HG03520 (cell line): ENCODE data around the gene FAM163A.

ENCODE experiments used
- ATAC-seq: cut with Tn5 transposase; IDR thresholded peaks from one replicate; pipeline ENCODE4 v1.9.1; 2021; ENCODE audit warnings: mild to moderate bottlenecking, moderate library complexity; ENCODE audit not compliant: unreplicated experiment

The FAM163A gene

GRCh38 chr1:179748772-179749171 lies 5.7 kb downstream of the FAM163A start:
- ATAC-seq: no peak

DNA sequence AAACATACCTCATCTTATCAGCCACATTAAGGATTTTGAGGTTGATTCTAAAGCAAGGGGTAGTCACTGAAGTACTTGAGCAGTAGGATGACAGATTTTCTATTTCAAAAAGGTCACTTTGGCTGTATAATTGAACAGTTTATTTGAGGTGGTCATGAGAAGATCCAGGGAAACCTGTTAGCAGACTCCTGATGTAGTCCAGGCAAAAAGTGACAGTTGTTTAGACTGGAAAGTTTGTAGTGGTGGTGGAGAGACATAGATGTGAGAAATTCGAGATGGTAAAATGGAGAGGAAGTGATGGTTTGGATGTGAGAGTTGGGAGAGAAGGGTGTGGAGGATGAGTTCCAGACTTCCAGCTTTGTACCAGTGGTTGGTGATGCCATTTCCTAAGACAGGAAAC lies 7.5 kb downstream of the FAM163A start:
- ATAC-seq: no peak

DNA sequence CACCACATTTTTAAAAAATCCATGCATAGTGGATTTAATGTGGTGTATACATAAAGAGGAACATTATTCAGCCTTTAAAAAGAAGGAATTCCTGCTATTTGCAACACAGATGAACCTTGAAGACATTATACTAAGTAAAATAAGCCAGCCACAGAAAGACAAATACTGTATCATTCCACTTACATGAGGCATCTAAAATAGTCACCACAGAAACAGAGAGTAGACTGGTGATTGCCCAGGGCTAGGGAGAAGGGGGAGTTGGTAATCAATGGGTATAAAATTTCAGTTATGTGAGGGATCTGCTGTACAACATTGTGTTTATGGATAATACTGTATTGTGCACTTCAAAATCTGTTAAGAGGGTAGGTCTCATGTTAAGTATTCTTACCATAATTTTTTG lies 10.0 kb downstream of the FAM163A start:
- no peak for ATAC-seq

DNA sequence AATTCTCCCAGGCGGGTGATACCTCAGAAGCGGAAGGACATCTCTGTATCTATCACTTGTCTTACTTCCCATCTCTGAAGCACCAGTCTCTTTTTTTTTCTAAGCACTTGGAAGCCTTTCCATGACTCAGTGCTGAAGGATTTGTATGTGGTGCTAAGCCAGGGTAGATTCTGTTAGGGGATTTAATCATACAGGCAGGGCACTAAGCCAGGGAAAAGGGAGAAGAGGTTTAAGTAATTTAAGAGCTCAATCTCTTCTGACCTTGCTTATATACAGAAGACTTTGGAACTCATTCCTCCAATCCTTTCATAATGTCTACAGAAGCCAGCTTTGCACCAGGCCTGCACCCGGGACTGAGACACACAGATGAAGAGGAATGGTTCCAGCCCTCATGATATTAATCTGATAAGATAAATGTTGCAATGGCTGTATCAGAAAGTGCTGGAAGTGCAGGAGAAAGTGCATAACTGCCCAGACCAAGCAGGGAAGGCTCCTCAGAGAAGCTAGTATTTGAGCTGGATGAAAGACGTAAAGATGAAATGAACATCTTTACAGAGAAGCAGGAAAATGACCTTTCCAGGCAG lies 11.0 kb downstream of the FAM163A start:
- no peak for ATAC-seq

GRCh38 chr1:179757933-179758332 lies 14.8 kb downstream of the FAM163A start:
- ATAC-seq: no peak

GRCh38 chr1:179760521-179760920 lies 17.4 kb downstream of the FAM163A start:
- no peak for ATAC-seq

- ATAC-seq: no peak
These were observed 18.2 kb downstream of the FAM163A start for GRCh38 chr1:179761296-179761695.

- ATAC-seq: no peak
These were observed 19.0 kb downstream of the FAM163A start for GRCh38 chr1:179761846-179762640.

- no peak for ATAC-seq
These were observed 24.1 kb downstream of the FAM163A start for GRCh38 chr1:179767177-179767581.

DNA sequence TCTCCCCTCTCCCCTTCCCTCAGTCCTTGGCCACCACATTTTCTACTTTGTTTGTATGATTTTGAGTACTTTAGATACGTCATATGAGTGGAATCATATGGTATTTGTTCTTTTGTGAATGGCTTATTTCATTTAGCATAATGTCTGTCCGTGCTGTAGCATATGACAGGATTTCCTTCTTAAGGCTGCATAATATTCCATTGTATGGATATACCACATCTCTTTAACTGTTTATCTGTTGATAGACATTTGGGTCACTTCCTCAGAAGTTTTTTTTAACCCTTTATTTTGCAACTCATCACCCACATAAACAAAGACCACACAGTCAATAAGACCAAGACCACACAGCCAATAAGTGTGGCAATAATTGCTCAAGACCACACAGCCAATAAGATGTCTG lies 24.9 kb downstream of the FAM163A start:
- ATAC-seq: no peak

DNA sequence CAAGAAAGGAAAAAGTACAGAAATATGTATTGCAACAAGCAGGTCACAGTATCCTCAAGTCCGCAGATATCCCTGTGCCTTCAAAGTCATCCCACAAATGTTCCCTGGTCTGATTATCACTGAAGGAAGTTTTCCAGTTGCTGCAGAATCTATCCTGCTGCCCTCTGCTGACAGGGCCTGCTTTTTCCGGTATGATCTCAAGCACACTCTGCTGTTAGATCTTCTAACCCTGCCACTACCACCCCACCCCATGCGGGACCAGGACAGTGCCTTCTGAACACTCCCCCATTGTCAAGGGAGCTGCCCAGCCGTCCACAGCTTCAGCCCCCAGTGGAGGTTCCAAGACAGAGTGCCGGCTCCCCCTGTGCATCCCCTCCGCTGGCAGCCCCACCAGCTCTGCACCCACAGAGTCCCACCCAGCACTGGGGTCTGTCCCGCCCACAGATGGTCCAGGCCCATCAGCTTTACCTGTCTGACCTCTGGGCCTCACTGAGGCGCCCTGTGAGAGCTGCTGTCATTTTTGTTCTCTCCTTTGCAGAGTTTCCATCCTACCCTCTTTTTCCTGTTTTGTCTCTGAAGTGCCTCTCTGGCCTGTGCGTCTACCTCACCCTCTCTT lies 27.9 kb downstream of the FAM163A start:
- ATAC-seq: no peak

- no peak for ATAC-seq
These were observed 30.2 kb downstream of the FAM163A start for GRCh38 chr1:179773264-179773663.

DNA sequence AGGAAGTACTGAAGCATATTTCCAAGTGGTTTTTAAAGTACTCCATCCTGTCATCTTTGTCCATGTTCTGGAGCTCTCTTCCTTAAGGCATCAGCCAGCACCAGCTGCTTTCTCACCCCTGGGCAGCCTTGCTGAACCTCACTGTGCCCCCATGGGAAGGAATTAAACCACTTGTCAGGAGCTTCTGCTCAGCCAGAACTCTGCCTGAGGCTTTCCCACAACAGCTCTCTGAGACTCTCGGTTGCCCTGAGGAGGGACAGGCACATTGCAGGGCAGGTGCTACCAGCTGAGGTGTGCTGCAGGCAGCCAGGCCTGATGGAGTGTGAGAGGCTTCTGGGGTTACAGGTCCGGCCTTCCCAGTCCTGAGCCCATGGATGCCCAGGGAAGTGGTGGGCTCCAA lies 30.9 kb downstream of the FAM163A start:
- ATAC-seq: no peak

GRCh38 chr1:179774566-179774965 lies 31.5 kb downstream of the FAM163A start:
- no peak for ATAC-seq

- no peak for ATAC-seq
These were observed 31.9 kb downstream of the FAM163A start for GRCh38 chr1:179775009-179775408.

DNA sequence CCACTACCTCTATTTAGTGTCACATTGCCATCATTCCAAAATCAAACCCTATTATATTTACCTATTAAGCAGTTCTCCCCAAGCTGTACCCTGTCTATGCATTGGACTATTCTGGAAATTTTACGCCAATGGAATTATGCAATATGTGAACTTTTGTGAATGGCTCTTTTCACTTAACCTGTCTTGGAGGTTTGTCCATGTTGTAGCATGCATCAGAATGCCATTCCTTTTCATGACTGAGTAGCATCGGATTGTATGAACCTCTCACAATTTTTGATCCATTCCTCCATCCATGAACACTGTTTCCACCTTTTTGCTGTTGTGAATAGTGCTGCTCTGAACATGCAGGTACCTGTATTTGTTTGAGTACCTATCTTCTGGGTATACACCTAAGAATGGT lies 33.7 kb downstream of the FAM163A start:
- ATAC-seq: no peak

- no peak for ATAC-seq
These were observed 34.6 kb downstream of the FAM163A start for GRCh38 chr1:179777731-179778130.

DNA sequence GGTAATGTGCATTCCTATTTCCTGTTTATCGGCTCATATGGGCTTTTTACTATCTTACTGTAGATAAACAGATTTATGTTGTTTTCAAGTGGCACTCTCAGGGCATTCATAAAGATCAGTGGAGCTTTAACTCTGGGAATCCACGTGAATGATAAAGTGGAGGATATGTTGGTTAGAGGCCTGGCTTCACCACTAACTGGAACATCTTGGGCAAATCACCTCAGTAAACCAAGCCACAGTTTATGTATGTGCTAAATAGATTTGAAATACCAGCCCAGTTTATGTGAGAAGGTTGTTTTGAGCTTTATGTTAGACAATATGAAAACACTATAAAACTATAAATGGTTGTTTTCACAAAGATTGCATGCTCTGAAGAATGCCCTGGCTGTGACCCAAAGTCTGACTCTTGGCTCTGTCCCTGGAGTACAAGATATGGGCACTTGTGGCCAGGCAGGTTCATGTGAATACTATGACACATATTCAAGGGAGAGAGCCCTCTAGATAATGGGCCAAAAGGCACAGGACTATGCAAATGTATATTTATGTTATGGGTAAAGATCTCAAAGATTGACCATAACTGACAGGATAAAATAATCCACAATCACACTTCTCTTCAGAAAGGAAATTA lies 36.7 kb downstream of the FAM163A start:
- ATAC-seq: no peak

GRCh38 chr1:179781962-179782361 lies 38.9 kb downstream of the FAM163A start:
- no peak for ATAC-seq

GRCh38 chr1:179785031-179785431 lies 41.9 kb downstream of the FAM163A start:
- no peak for ATAC-seq

DNA sequence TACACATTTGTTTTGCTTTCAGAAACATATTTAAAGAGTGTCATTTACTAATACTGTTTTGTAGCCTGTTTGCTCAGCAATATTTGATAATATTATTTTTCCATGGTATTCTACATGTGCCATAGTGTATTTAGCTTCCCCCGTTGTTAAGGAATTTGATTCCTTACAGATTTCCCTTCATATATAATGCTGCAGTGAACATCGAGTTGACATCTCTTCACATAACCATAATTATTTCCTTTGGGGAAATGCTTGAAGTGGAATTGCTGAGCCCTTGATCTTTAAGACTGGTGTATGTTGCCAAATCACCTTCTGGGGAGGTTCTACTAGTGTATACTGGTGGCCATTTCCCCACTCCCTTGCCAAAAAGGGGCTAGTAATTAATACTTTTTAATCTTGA lies 42.6 kb downstream of the FAM163A start:
- ATAC-seq: no peak
